PC-3 (cell line): ENCODE measurements around the gene KAZN. TPM values are rescaled to one million over a fixed set of nuclear protein-coding genes. Genes with fewer than 3 reads are reported as not detected.

Experiments used
- ATAC-seq: fragments of 200-7000 bp; cut with Tn5 transposase; 2 replicates; pipeline ENCODE4 v1.9.1; 2020; ENCODE audit warnings: mild to moderate bottlenecking, moderate library complexity
- BruUV-seq: library from RNA; stranded (reverse); fragments of 400-500 nt; replicated peaks from 2 replicates; lab custom pipeline; 2021; lab: Mats Ljungman, UMichigan
- CTCF ChIA-PET: fragments of 300-600 bp; sonication (Branson Sonifier 250); formaldehyde crosslinking; loops from one replicate; lab custom pipeline; 2022; ENCODE audit warnings: antibody characterized with exemption; lab: Charles Lee
- POLR2A ChIA-PET: fragments of 300-600 bp; sonication (Branson Sonifier 250); formaldehyde crosslinking; loops from one replicate; lab custom pipeline; 2022; ENCODE audit warnings: antibody characterized with exemption; ENCODE audit not compliant: unreplicated experiment; lab: Charles Lee
- DNase-seq: peaks from one replicate; pipeline ENCODE4 v3.0.0-alpha.2; 2015
- H2AFZ ChIP-seq: fragments of 300-600 bp; sonication (generic); 2 replicates; pipeline ENCODE4 v1.6.0; 2016; ENCODE audit warnings: antibody characterized with exemption, low read length
- H3F3A ChIP-seq: fragments of 300-600 bp; sonication (generic); one replicate; pipeline ENCODE4 v1.6.0; 2017; ENCODE audit warnings: antibody characterized with exemption, low read length, control low read depth, mild to moderate bottlenecking; ENCODE audit not compliant: unreplicated experiment
- H3K27ac ChIP-seq: fragments of 300-600 bp; sonication (generic); 2 replicates; pipeline ENCODE4 v1.5.1; 2016; ENCODE audit warnings: mild to moderate bottlenecking, low read length
- H3K27me3 ChIP-seq: fragments of 300-600 bp; sonication (generic); 2 replicates; pipeline ENCODE4 v1.6.1; 2016; ENCODE audit warnings: low read length, mixed read lengths
- H3K36me3 ChIP-seq: fragments of 300-600 bp; sonication (generic); 2 replicates; pipeline ENCODE4 v1.6.1; 2016; ENCODE audit warnings: low read depth, mixed run types, low read length, mixed read lengths
- H3K4me1 ChIP-seq: fragments of 300-600 bp; sonication (generic); 2 replicates; pipeline ENCODE4 v1.5.1; 2016; ENCODE audit warnings: low read length; ENCODE audit not compliant: insufficient read depth
- H3K4me2 ChIP-seq: fragments of 300-600 bp; sonication (generic); 2 replicates; pipeline ENCODE4 v1.6.0; 2016; ENCODE audit warnings: low read length
- H3K4me3 ChIP-seq: fragments of 300-600 bp; sonication (generic); 2 replicates; pipeline ENCODE4 v1.5.1; 2016; ENCODE audit warnings: mild to moderate bottlenecking, low read length, mixed read lengths
- H3K79me2 ChIP-seq: fragments of 300-600 bp; sonication (generic); 2 replicates; pipeline ENCODE4 v1.6.1; 2017; ENCODE audit warnings: low read length, mixed read lengths
- H3K9ac ChIP-seq: fragments of 300-600 bp; sonication (generic); 2 replicates; pipeline ENCODE4 v1.6.0; 2016; ENCODE audit warnings: mild to moderate bottlenecking, low read length
- H3K9me2 ChIP-seq: fragments of 300-600 bp; sonication (generic); replicated peaks from 2 replicates; pipeline ENCODE4 v1.6.1; 2016; ENCODE audit warnings: mixed run types, low read length, mixed read lengths
- H3K9me3 ChIP-seq: fragments of 300-600 bp; sonication (generic); 2 replicates; pipeline ENCODE4 v1.6.1; 2016; ENCODE audit warnings: low read length, mixed read lengths
- H4K20me1 ChIP-seq: fragments of 300-600 bp; sonication (generic); 2 replicates; pipeline ENCODE4 v1.6.1; 2016; ENCODE audit warnings: low read length, mixed read lengths
- CTCF ChIP-seq: fragments of 300-600 bp; sonication (generic); conservative IDR thresholded peaks from 2 replicates; pipeline ENCODE4 v1.5.1; 2017; ENCODE audit warnings: antibody characterized with exemption, low read depth, mild to moderate bottlenecking, low read length
- EZH2 ChIP-seq: fragments of 300-600 bp; sonication (generic); IDR thresholded peaks from one replicate; pipeline ENCODE4 v1.6.1; 2017; ENCODE audit warnings: antibody characterized with exemption, mild to moderate bottlenecking, low read length; ENCODE audit not compliant: unreplicated experiment
- EZH2phosphoT487 ChIP-seq: fragments of 300-600 bp; sonication (generic); IDR thresholded peaks from 2 replicates; pipeline ENCODE4 v1.6.1; 2018; ENCODE audit warnings: mild to moderate bottlenecking, antibody characterized with exemption, low read length, borderline replicate concordance
- intact Hi-C: fragments of 100-400 bp; cut with micrococcal nuclease; formaldehyde crosslinking; loops from 2 replicates; pipeline ENCODE4 v1.9.0; 2023
- total RNA-seq: library from RNA; depleted of rRNA; stranded (reverse); fragments of >200 nt; gene quantifications from 2 replicates; pipeline ENCODE4 v1.2.3, GENCODE V29; 2014

KAZN gene
- total RNA-seq, 1 experiment from 2014 or later: 2.0 TPM

GRCh38 chr1:15153842-15154479 lies 555.5 kb downstream of the KAZN start:
- TF ChIP-seq EZH2phosphoT487 (no peak), CTCF (peak; percentile 71)
- Histone ChIP-seq H3K4me1 (peaks cover 25% of the 10 kb centered on the region), H3K27me3 (no peaks in the 10 kb centered on the region), H3K4me3 (peak overlapping the region; percentile 76), H3K9ac (peak overlapping the region; percentile 79), H3K27ac (peak overlapping the region; percentile 34; the same call in 1 of the 2 replicates), H3K4me2 (peak overlapping the region; percentile 88), H3K79me2 (peaks cover 53% of the 10 kb centered on the region), H2AFZ (peak overlapping the region; percentile 79), H3K36me3 (no peaks in the 10 kb centered on the region), H3K9me3 (no peaks in the 10 kb centered on the region), H3K9me2 (no peaks in the 10 kb centered on the region), H4K20me1 (no peaks in the 10 kb centered on the region), H3F3A (no peaks in the 10 kb centered on the region)
- intact Hi-C loops: loop anchor here (2.0 kb wide), 2 partner anchors 25 kb away; no protein-coding TSS in a partner anchor
- peak; percentile 21 for ATAC-seq
- CTCF ChIA-PET: interaction anchor here (0.5 to 1.8 kb wide), 5 partner anchors 15 to 117 kb away, joined by 3 to 6 read pairs (median 3); no protein-coding TSS in a partner anchor
- peak; percentile 69 for DNase-seq
- no TSS peak for BruUV-seq
- POLR2A ChIA-PET: no interaction called here

GRCh38 chr1:15154480-15155036 lies 556.1 kb downstream of the KAZN start:
- H3K4me1 ChIP-seq: peaks cover 29% of the 10 kb centered on the region
- H3K9me3 ChIP-seq: no peaks in the 10 kb centered on the region

More at GRCh38 chr1:15154480-15155036, 556.1 kb downstream of the KAZN start:
- Histone ChIP-seq H3K27ac (no peak overlapping the region), H3K4me2 (peak overlapping the region; percentile 88), H4K20me1 (no peaks in the 10 kb centered on the region), H2AFZ (peak overlapping the region; percentile 79), H3K9me2 (no peaks in the 10 kb centered on the region), H3K79me2 (peaks cover 59% of the 10 kb centered on the region), H3K9ac (peak overlapping the region; percentile 79), H3F3A (no peaks in the 10 kb centered on the region), H3K36me3 (no peaks in the 10 kb centered on the region), H3K4me3 (peak overlapping the region; percentile 76), H3K27me3 (no peaks in the 10 kb centered on the region)
- DNase-seq (peak; percentile 30), ATAC-seq (no peak)
- intact Hi-C loops: no loop called here
- BruUV-seq: TSS peak; percentile 24
- TF ChIP-seq EZH2phosphoT487 (no peak), EZH2 (no peak), CTCF (no peak)
- ChIA-PET CTCF (interaction anchor here (1.4 kb wide), 1 partner anchor 14 kb away, joined by 3 read pairs; no protein-coding TSS in a partner anchor), POLR2A (no interaction called here)
